H1 (cell line): ENCODE results near the gene MPST. TPM values are rescaled to one million over a fixed set of nuclear protein-coding genes. Genes with fewer than 3 reads are reported as not detected.

Experiments used
- CTCF ChIA-PET: fragments of 300-600 bp; sonication (Branson Sonifier 250); formaldehyde crosslinking; loops from one replicate; lab custom pipeline; 2021; ENCODE audit not compliant: partially characterized antibody; lab: Charles Lee
- POLR2A ChIA-PET: fragments of 300-600 bp; sonication (Branson Sonifier 250); formaldehyde crosslinking; loops from one replicate; lab custom pipeline; 2021; ENCODE audit warnings: inconsistent platforms; ENCODE audit not compliant: partially characterized antibody; lab: Charles Lee
- DNase-seq, 2 experiments: peaks; one replicate each; pipeline versions ENCODE4 v3.0.0 to v3.0.0-alpha.2; 2010 to 2022; ENCODE audit warnings: low spot score in 2 of 2, low read depth in 1 of 2, mixed read lengths in 1 of 2
- FAIRE-seq: peaks from 2 replicates; lab custom pipeline; 2011; peaks lifted over from hg19 to GRCh38; lab: Jason Lieb, UNC
- H2AFZ ChIP-seq: 2 replicates; pipeline ENCODE4 v1.8.1; 2012; ENCODE audit warnings: low read length, inconsistent platforms
- H2AK5ac ChIP-seq: 2 replicates; pipeline ENCODE4 v1.6.1; 2013; ENCODE audit warnings: low read depth, low read length
- H2BK120ac ChIP-seq: replicated peaks from 2 replicates; pipeline ENCODE3; 2013; ENCODE audit warnings: low read depth, low read length, inconsistent platforms
- H2BK12ac ChIP-seq: 2 replicates; pipeline ENCODE4 v1.6.1; 2013; ENCODE audit warnings: low read depth, low read length
- H2BK15ac ChIP-seq: 2 replicates; pipeline ENCODE4 v1.6.1; 2013; ENCODE audit warnings: low read length
- H2BK20ac ChIP-seq: 2 replicates; pipeline ENCODE4 v1.6.1; 2013; ENCODE audit warnings: low read length
- H2BK5ac ChIP-seq: 2 replicates; pipeline ENCODE4 v1.6.1; 2013; ENCODE audit warnings: low read depth, low read length
- H3K14ac ChIP-seq: 2 replicates; pipeline ENCODE4 v1.6.1; 2013; ENCODE audit warnings: inconsistent platforms; ENCODE audit not compliant: insufficient read length
- H3K18ac ChIP-seq: 2 replicates; pipeline ENCODE4 v1.6.1; 2013; ENCODE audit warnings: low read length; ENCODE audit errors: extremely low read depth
- H3K23ac ChIP-seq: 2 replicates; pipeline ENCODE4 v1.6.1; 2013; ENCODE audit warnings: inconsistent platforms; ENCODE audit not compliant: insufficient read length
- H3K23me2 ChIP-seq: 2 replicates; pipeline ENCODE4 v1.6.1; 2013; ENCODE audit warnings: low read depth, low read length
- H3K27ac ChIP-seq: 2 replicates; pipeline ENCODE4 v1.6.1; 2011; ENCODE audit warnings: low read depth, low read length, inconsistent platforms
- H3K27me3 ChIP-seq, 4 experiments: replicated peaks in 1 of 4; 1 replicate in 1 of 4; 2 replicates in 3 of 4; pipeline versions ENCODE4 v1.6.1 to v1.8.1; 2011 to 2013; ENCODE audit warnings: low read length in 3 of 4, mild to moderate bottlenecking in 3 of 4, inconsistent platforms in 2 of 4, mixed read lengths in 2 of 4, moderate library complexity in 1 of 4; ENCODE audit not compliant: control insufficient read depth in 3 of 4, insufficient read depth in 3 of 4; ENCODE audit errors: extremely low read depth in 1 of 4
- H3K36me3 ChIP-seq, 4 experiments: 2 replicates each; pipeline versions ENCODE4 v1.6.1 to v1.8.1; 2011 to 2013; ENCODE audit warnings: mild to moderate bottlenecking in 4 of 4, low read length in 3 of 4, moderate library complexity in 2 of 4, control low read depth in 1 of 4, inconsistent platforms in 1 of 4; ENCODE audit not compliant: insufficient read depth in 4 of 4, control insufficient read depth in 2 of 4
- H3K4ac ChIP-seq: replicated peaks from 2 replicates; pipeline ENCODE3; 2013; ENCODE audit warnings: low read length, low read depth, mixed read lengths, inconsistent platforms; ENCODE audit not compliant: insufficient read length
- H3K4me1 ChIP-seq, 4 experiments: replicated peaks in 1 of 4; 1 replicate in 1 of 4; 2 replicates in 3 of 4; pipeline versions ENCODE4 v1.6.1 to v1.8.1; 2011 to 2013; ENCODE audit warnings: low read length in 3 of 4, inconsistent platforms in 2 of 4, mixed read lengths in 1 of 4; ENCODE audit not compliant: insufficient read depth in 4 of 4, control insufficient read depth in 3 of 4
- H3K4me2 ChIP-seq, 2 experiments: 2 replicates each; pipeline versions ENCODE4 v1.6.1 to v1.8.1; 2011 to 2013; ENCODE audit warnings: low read depth in 2 of 2, low read length in 2 of 2, control low read depth in 1 of 2, inconsistent platforms in 1 of 2, mild to moderate bottlenecking in 1 of 2; ENCODE audit not compliant: insufficient read depth in 1 of 2
- H3K4me3 ChIP-seq, 4 experiments: fragments of 200-600, 300-600 bp in 1 of 4; sonication (generic), shearing (Covaris generic), sonication (Bioruptor Twin) in 1 of 4; 2 replicates each; pipeline versions ENCODE4 v1.5.1 to v1.8.1; 2011 to 2016; ENCODE audit warnings: low read length in 4 of 4, low read depth in 3 of 4, control low read depth in 2 of 4, inconsistent platforms in 2 of 4, mild to moderate bottlenecking in 2 of 4, mixed read lengths in 1 of 4, moderate library complexity in 1 of 4; ENCODE audit not compliant: insufficient read depth in 2 of 4; ENCODE audit errors: extremely low read depth in 1 of 4
- H3K56ac ChIP-seq: replicated peaks from 2 replicates; pipeline ENCODE3; 2013; ENCODE audit warnings: low read depth, mild to moderate bottlenecking, mixed read lengths, low read length, inconsistent platforms; ENCODE audit not compliant: insufficient read length
- H3K79me1 ChIP-seq: 2 replicates; pipeline ENCODE4 v1.6.1; 2013; ENCODE audit warnings: low read depth, low read length, control low read depth
- H3K79me2 ChIP-seq, 2 experiments: 2 replicates each; pipeline versions ENCODE4 v1.6.1 to v1.8.1; 2012 to 2013; ENCODE audit warnings: low read length in 2 of 2, mild to moderate bottlenecking in 2 of 2, inconsistent platforms in 1 of 2; ENCODE audit not compliant: insufficient read depth in 2 of 2, control insufficient read depth in 1 of 2
- H3K9ac ChIP-seq, 4 experiments: replicated peaks in 1 of 4; 1 replicate in 1 of 4; 2 replicates in 3 of 4; pipeline versions ENCODE4 v1.6.1 to v1.8.1; 2011 to 2013; ENCODE audit warnings: low read depth in 3 of 4, low read length in 3 of 4, control low read depth in 2 of 4, mild to moderate bottlenecking in 2 of 4, moderate library complexity in 2 of 4, inconsistent platforms in 1 of 4; ENCODE audit errors: extremely low read depth in 1 of 4
- H3K9me3 ChIP-seq, 2 experiments: 2 replicates each; pipeline versions ENCODE4 v1.6.1 to v1.8.1; 2012 to 2013; ENCODE audit warnings: mild to moderate bottlenecking in 2 of 2, moderate library complexity in 2 of 2, control low read depth in 1 of 2, inconsistent platforms in 1 of 2, low read depth in 1 of 2, low read length in 1 of 2, mixed read lengths in 1 of 2; ENCODE audit not compliant: insufficient read depth in 2 of 2
- H4K20me1 ChIP-seq, 2 experiments: replicated peaks in 1 of 2; 2 replicates each; pipeline versions ENCODE3 to v1.8.1; 2011 to 2013; ENCODE audit warnings: inconsistent platforms in 2 of 2, low read length in 2 of 2, mild to moderate bottlenecking in 1 of 2; ENCODE audit not compliant: insufficient read depth in 2 of 2, control insufficient read depth in 1 of 2
- H4K5ac ChIP-seq: 2 replicates; pipeline ENCODE4 v1.6.1; 2013; ENCODE audit warnings: low read length, low read depth, mixed read lengths, inconsistent platforms; ENCODE audit not compliant: insufficient read length
- H4K8ac ChIP-seq: 2 replicates; pipeline ENCODE4 v1.8.0; 2013; ENCODE audit warnings: mild to moderate bottlenecking, moderate library complexity, low read length, inconsistent platforms; ENCODE audit not compliant: insufficient read depth; ENCODE audit errors: extremely low read depth
- H4K91ac ChIP-seq: replicated peaks from 2 replicates; pipeline ENCODE3; 2013; ENCODE audit warnings: low read length, mixed read lengths, inconsistent platforms; ENCODE audit not compliant: insufficient read length
- HDAC6 ChIP-seq: IDR thresholded peaks from one replicate; pipeline ENCODE4 v1.7.1; 2012; ENCODE audit warnings: low read depth, mild to moderate bottlenecking, inconsistent platforms, low read length, moderate library complexity
- PHF8 ChIP-seq: fragments of 200-600 bp; sonication (generic); conservative IDR thresholded peaks from 2 replicates; pipeline ENCODE4 v1.7.1; 2012; ENCODE audit warnings: low read depth, mild to moderate bottlenecking, inconsistent platforms, low read length, moderate library complexity
- RAD21 ChIP-seq, 2 experiments: IDR thresholded peaks in 1 of 2; conservative IDR thresholded peaks in 1 of 2; 2 replicates each; pipeline ENCODE4 v1.6.1; 2011; ENCODE audit warnings: low read depth in 2 of 2, low read length in 2 of 2, improper control_type of control experiment in 1 of 2, inconsistent platforms in 1 of 2, mild to moderate bottlenecking in 1 of 2, moderate library complexity in 1 of 2
- ZNF274 ChIP-seq: IDR thresholded peaks from 2 replicates; pipeline ENCODE4 v1.7.0; 2012; ENCODE audit warnings: low read length, borderline replicate concordance; ENCODE audit errors: extremely low read depth
- WGBS, 2 experiments: shearing (Covaris generic) in 1 of 2; methylation state at CpG; one replicate each; pipeline versions ENCODE4 v1.1.6 to v1.1.7; 2013 to 2015; ENCODE audit warnings: low lambda C conversion rate in 2 of 2, mixed read lengths in 2 of 2, inconsistent platforms in 1 of 2, low coverage in 1 of 2, missing lambda C conversion rate in 1 of 2; ENCODE audit not compliant: insufficient replicate concordance in 2 of 2, insufficient coverage in 1 of 2, insufficient read length in 1 of 2; ENCODE audit errors: extremely low coverage in 1 of 2, missing lambda C conversion rate in 1 of 2; 5-methylcytosine and 5-hydroxymethylcytosine counted together
- polyA plus RNA-seq, 7 experiments: library from polyadenylated mRNA; depleted of rRNA in 3 of 7; stranded (reverse) in 5 of 7; unstranded in 2 of 7; fragments of >200 nt in 5 of 7; fragments of 200-250 nt in 2 of 7; gene quantifications; 1 replicate in 5 of 7; 2 replicates in 1 of 7; 4 replicates in 1 of 7; pipeline versions ENCODE4 v1.2.1 to v1.2.3, GENCODE V29; 2011 to 2013; ENCODE audit warnings: missing spikeins in 2 of 7, mixed read lengths in 2 of 7
- total RNA-seq: library from RNA; stranded (reverse); fragmentation: NEBNext Ultra II Directional; extraction: Animal tissue kit (Norgen Biotek cat#: 25700); gene quantifications from 2 replicates; pipeline ENCODE4 v1.2.1, GENCODE V29; 2021
- TF ChIP-seq, protein P1 (sequence below): IDR thresholded peaks from 2 replicates; pipeline ENCODE4 v1.6.1; 2012; ENCODE audit warnings: low read length, inconsistent platforms
- TF ChIP-seq, protein P2 (sequence below), 3 experiments: IDR thresholded peaks; 1 replicate in 2 of 3; 2 replicates in 1 of 3; pipeline versions ENCODE4 v1.5.1 to v1.6.1; 2011; ENCODE audit warnings: low read length in 3 of 3, mild to moderate bottlenecking in 3 of 3, inconsistent platforms in 2 of 3, low read depth in 1 of 3, moderate library complexity in 1 of 3; ENCODE audit not compliant: insufficient read depth in 1 of 3; ENCODE audit errors: control extremely low read depth in 1 of 3

MPST gene
- total and polyA plus RNA-seq, 2 of the 8 experiments (the other 6 are each of a cell fraction or from before 2014, with no cell fraction given), result 86.0 to 124 TPM

DNA sequence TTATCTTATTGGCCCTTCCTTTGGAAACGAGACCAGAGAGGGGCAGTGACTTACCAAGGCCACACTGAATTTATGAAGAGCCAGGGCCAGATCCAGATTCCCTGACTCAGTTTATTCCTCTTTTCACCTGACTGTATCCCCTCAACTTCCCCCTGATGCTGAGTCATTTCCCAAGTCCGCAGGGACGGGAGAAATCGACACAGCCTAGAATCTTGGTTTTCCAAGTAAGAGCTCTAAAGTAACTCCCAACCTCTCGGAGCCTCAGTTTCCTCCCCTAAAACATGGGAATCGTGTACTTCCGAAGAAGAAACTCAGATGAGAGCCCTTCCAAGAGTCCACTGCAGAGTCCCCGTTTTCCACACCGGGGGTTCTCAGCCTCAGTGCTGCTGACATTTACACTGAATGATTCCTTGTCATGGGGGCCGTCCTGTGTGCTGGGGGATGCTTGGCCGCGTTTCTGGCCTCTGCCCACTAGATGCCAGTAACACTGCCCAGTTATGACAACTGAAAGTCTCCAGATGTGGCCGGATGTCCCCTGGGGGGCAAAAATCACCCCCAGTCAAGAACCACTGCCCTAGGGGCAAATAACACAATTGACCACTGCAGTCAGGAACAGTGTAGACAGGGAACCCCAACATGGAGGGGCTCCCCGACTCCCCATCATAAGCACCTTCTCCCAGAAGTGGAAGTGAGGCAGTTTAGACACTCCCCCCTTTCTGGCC, 11.2 kb downstream of the MPST start:
- H3K9ac ChIP-seq, result no peak overlapping the region
- H3K79me2 ChIP-seq, result no peaks in the 10 kb centered on the region
- no peak overlapping the region for H2BK12ac ChIP-seq
- no peak overlapping the region for H4K91ac ChIP-seq
- H3K9me3 ChIP-seq, result no peaks in the 10 kb centered on the region
- H3K23ac ChIP-seq, result no peak overlapping the region
- H3K4me2 ChIP-seq, result no peak overlapping the region
- WGBS, 2 experiments, result 83% methylated on average over 14 of the region's 14 CpGs; no CpG with 5 or more reads in 1 of the 2 experiments
- no peak overlapping the region for H2BK120ac ChIP-seq
- H4K8ac ChIP-seq, result no peak overlapping the region
- CTCF ChIA-PET, result interaction anchor here (0.6 to 5.7 kb wide), 18 partner anchors 9 to 322 kb away, joined by 3 to 56 read pairs (median 4); partner anchors contain the start of genes MPST and TST
- H2BK20ac ChIP-seq, result no peak overlapping the region
- no peaks in the 10 kb centered on the region for H3K23me2 ChIP-seq
- H3K4me3 ChIP-seq, result no peak overlapping the region
- H3K27ac ChIP-seq, result no peak overlapping the region
- H2BK15ac ChIP-seq, result no peak overlapping the region
- no peak overlapping the region for H2AK5ac ChIP-seq
- H4K20me1 ChIP-seq, result peaks cover 4 to 14% of the 10 kb centered on the region in 2 experiments
- DNase-seq (peak in 1 of 2 experiments; percentile 56), FAIRE-seq (no peak)
- no peak overlapping the region for H3K18ac ChIP-seq
- POLR2A ChIA-PET, result interaction anchor here (1.2 to 5.0 kb wide), 4 partner anchors 12 to 70 kb away, joined by 3 to 33 read pairs (median 8); partner anchors contain the start of genes MPST and TST
- peaks cover 0 to 11% (median 6%) of the 10 kb centered on the region in 4 experiments; a peak in 5 of 7 replicates for H3K4me1 ChIP-seq
- H4K5ac ChIP-seq, result no peak overlapping the region
- no peaks in the 10 kb centered on the region for H3K27me3 ChIP-seq
- H2AFZ ChIP-seq, result no peak overlapping the region
- no peak overlapping the region for H2BK5ac ChIP-seq
- peaks cover 0 to 36% (median 11%) of the 10 kb centered on the region in 4 experiments; a peak in 7 of 8 replicates for H3K36me3 ChIP-seq
- H3K14ac ChIP-seq, result no peak overlapping the region
- no peaks in the 10 kb centered on the region for H3K79me1 ChIP-seq
- no peak overlapping the region for H3K4ac ChIP-seq
- no peak overlapping the region for H3K56ac ChIP-seq
- TF ChIP-seq, protein P1, sequence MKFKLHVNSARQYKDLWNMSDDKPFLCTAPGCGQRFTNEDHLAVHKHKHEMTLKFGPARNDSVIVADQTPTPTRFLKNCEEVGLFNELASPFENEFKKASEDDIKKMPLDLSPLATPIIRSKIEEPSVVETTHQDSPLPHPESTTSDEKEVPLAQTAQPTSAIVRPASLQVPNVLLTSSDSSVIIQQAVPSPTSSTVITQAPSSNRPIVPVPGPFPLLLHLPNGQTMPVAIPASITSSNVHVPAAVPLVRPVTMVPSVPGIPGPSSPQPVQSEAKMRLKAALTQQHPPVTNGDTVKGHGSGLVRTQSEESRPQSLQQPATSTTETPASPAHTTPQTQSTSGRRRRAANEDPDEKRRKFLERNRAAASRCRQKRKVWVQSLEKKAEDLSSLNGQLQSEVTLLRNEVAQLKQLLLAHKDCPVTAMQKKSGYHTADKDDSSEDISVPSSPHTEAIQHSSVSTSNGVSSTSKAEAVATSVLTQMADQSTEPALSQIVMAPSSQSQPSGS, result no peak
- TF ChIP-seq, protein P2, sequence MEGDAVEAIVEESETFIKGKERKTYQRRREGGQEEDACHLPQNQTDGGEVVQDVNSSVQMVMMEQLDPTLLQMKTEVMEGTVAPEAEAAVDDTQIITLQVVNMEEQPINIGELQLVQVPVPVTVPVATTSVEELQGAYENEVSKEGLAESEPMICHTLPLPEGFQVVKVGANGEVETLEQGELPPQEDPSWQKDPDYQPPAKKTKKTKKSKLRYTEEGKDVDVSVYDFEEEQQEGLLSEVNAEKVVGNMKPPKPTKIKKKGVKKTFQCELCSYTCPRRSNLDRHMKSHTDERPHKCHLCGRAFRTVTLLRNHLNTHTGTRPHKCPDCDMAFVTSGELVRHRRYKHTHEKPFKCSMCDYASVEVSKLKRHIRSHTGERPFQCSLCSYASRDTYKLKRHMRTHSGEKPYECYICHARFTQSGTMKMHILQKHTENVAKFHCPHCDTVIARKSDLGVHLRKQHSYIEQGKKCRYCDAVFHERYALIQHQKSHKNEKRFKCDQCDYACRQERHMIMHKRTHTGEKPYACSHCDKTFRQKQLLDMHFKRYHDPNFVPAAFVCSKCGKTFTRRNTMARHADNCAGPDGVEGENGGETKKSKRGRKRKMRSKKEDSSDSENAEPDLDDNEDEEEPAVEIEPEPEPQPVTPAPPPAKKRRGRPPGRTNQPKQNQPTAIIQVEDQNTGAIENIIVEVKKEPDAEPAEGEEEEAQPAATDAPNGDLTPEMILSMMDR (IDR thresholded peaks at IDR 0.05; ENCODE audit: control extremely low read depth in 1 of 3, insufficient read depth in 1 of 3, low read depth in 1 of 3, low read length in 3 of 3), result peak; percentile 34 to 46 (median 44); a peak in 3 of 4 replicates
- TF ChIP-seq HDAC6 (no peak), PHF8 (no peak), RAD21 (IDR thresholded peaks at IDR 0.05 in 1 of 2, conservative IDR thresholded peaks at IDR 0.05 in 1 of 2; ENCODE audit: low read depth in 2 of 2, low read length in 2 of 2) (peak; percentile 20 to 38; a peak in 3 of 4 replicates), ZNF274 (no peak)
